ENCODE data around the gene RASGRP3.

Gene RASGRP3

GRCh38 chr2:33581872-33582271, 105.4 kb downstream of the RASGRP3 start:
- Histone ChIP-seq H3K27me3 (ENCODE audit: insufficient read depth, low read depth, severe bottlenecking) (no peaks in the 10 kb centered on the region), H3K4me3 (ENCODE audit: low read depth, low read length) (no peak overlapping the region), H3K9me3 (ENCODE audit: severe bottlenecking) (no peaks in the 10 kb centered on the region), H3K36me3 (peaks cover 14% of the 10 kb centered on the region), H3K27ac (no peak overlapping the region)
- DNase-seq: no peak
- TF ChIP-seq, protein P1, sequence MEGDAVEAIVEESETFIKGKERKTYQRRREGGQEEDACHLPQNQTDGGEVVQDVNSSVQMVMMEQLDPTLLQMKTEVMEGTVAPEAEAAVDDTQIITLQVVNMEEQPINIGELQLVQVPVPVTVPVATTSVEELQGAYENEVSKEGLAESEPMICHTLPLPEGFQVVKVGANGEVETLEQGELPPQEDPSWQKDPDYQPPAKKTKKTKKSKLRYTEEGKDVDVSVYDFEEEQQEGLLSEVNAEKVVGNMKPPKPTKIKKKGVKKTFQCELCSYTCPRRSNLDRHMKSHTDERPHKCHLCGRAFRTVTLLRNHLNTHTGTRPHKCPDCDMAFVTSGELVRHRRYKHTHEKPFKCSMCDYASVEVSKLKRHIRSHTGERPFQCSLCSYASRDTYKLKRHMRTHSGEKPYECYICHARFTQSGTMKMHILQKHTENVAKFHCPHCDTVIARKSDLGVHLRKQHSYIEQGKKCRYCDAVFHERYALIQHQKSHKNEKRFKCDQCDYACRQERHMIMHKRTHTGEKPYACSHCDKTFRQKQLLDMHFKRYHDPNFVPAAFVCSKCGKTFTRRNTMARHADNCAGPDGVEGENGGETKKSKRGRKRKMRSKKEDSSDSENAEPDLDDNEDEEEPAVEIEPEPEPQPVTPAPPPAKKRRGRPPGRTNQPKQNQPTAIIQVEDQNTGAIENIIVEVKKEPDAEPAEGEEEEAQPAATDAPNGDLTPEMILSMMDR (IDR thresholded peaks at IDR 0.05; ENCODE audit: low read depth, low read length): no peak

DNA sequence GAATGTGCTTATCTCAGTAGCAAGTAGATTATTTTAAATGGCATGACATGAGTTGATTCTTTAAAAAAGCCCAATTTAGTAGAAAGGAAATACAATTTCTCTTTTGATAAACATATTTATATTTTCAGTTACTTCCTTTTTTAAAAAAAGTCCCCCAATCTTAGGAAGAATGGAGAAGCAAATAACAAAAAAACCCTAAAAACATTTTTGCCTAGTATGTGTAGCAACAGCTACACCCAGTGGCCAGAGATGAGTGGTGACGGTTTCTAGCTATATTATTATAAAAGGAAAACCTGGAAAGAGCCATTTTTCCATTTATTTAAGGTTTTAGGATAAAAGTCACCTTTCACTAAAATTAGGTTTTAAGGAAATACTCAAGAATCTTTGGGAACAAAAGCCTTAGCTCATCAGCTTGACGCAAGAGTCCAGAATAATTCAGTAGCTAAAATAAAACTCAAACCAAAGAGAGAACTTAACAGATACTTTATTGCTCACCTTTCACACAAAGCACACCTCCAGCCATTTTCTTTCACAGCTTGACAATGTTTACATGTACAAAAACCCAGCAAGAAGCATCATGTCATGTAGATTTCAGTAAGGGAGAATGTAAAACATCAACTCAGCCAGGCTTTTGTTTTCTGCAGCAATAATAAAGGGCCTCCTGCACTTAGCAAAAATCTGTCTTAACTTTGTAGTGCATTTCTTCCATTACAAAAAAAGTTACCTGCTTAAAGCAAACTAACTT, 106.9 kb downstream of the RASGRP3 start:
- H3K27ac ChIP-seq: no peak overlapping the region

DNA sequence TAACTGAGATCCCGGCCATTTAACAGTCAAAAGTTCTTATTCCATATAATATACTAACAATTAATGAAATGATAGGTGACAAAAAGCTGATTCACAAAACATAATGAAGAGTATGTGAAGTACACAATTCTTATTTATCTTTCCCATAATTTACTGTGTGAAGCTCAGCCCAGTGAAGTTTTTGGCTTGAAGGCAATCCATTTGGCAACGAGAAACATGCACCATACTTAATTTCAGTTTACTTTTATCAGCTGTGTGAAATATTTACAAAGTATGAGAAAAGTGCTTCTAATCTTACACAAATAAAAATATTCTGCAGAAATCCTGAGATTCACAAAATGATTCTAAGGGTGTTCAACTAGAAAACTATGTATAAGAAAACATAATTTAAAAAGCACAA, 110.3 kb downstream of the RASGRP3 start:
- H3K27me3 ChIP-seq (ENCODE audit: insufficient read depth, low read depth, severe bottlenecking): no peaks in the 10 kb centered on the region
- no peak overlapping the region for H3K4me3 ChIP-seq (ENCODE audit: low read depth, low read length)
- no peak overlapping the region for H3K27ac ChIP-seq
- TF ChIP-seq, protein P1 (IDR thresholded peaks at IDR 0.05; ENCODE audit: low read depth, low read length): no peak
- H3K36me3 ChIP-seq: peaks cover 32% of the 10 kb centered on the region
- no peak for DNase-seq
- no peaks in the 10 kb centered on the region for H3K9me3 ChIP-seq (ENCODE audit: severe bottlenecking)

More for the DNA sequence above, 106.9 kb downstream of the RASGRP3 start:
- Histone ChIP-seq H3K36me3 (peaks cover 16% of the 10 kb centered on the region), H3K27me3 (ENCODE audit: insufficient read depth, low read depth, severe bottlenecking) (no peaks in the 10 kb centered on the region), H3K9me3 (ENCODE audit: severe bottlenecking) (no peaks in the 10 kb centered on the region), H3K4me3 (ENCODE audit: low read depth, low read length) (no peak overlapping the region)
- no peak for DNase-seq
- TF ChIP-seq, protein P1 (IDR thresholded peaks at IDR 0.05; ENCODE audit: low read depth, low read length): peak; percentile 61

- TF ChIP-seq, protein P1 (IDR thresholded peaks at IDR 0.05; ENCODE audit: low read depth, low read length): no peak
- Histone ChIP-seq H3K9me3 (ENCODE audit: severe bottlenecking) (no peaks in the 10 kb centered on the region), H3K36me3 (peaks cover 42% of the 10 kb centered on the region), H3K27me3 (ENCODE audit: insufficient read depth, low read depth, severe bottlenecking) (no peaks in the 10 kb centered on the region), H3K27ac (no peak overlapping the region), H3K4me3 (ENCODE audit: low read depth, low read length) (no peak overlapping the region)
- no peak for DNase-seq
Measured at GRCh38 chr2:33588232-33588631, 111.8 kb downstream of the RASGRP3 start.

- TF ChIP-seq, protein P1 (IDR thresholded peaks at IDR 0.05; ENCODE audit: low read depth, low read length): no peak
- Histone ChIP-seq H3K9me3 (ENCODE audit: severe bottlenecking) (no peaks in the 10 kb centered on the region), H3K27ac (no peak overlapping the region), H3K27me3 (ENCODE audit: insufficient read depth, low read depth, severe bottlenecking) (no peaks in the 10 kb centered on the region), H3K4me3 (ENCODE audit: low read depth, low read length) (no peak overlapping the region), H3K36me3 (peaks cover 52% of the 10 kb centered on the region)
- no peak for DNase-seq
Measured at GRCh38 chr2:33589444-33589843, 113.0 kb downstream of the RASGRP3 start.

- TF ChIP-seq, protein P1 (IDR thresholded peaks at IDR 0.05; ENCODE audit: low read depth, low read length): no peak
- H3K27me3 ChIP-seq (ENCODE audit: insufficient read depth, low read depth, severe bottlenecking): no peaks in the 10 kb centered on the region
- DNase-seq: no peak
- H3K9me3 ChIP-seq (ENCODE audit: severe bottlenecking): no peaks in the 10 kb centered on the region
- no peak overlapping the region for H3K27ac ChIP-seq
- no peak overlapping the region for H3K4me3 ChIP-seq (ENCODE audit: low read depth, low read length)
- H3K36me3 ChIP-seq: peaks cover 36% of the 10 kb centered on the region
Measured at GRCh38 chr2:33595385-33595784, 118.9 kb downstream of the RASGRP3 start.
